ENCODE measurements around the gene SSBP3.
"Not testable (repeated sequence)": the region's sequence is repeated elsewhere in the genome, so short reads cannot be mapped to it uniquely, and the experiment has no call there.

SSBP3 gene

GRCh38 chr1:54425152-54425584 lies 19.0 kb upstream of the SSBP3 start:
- ChIA-PET CTCF (interaction anchor here (0.6 to 1.0 kb wide), 2 partner anchors 52 to 121 kb away, joined by 3 read pairs; no protein-coding TSS in a partner anchor), POLR2A (no interaction called here)
- no peak for TF ChIP-seq HDGF (IDR thresholded peaks at IDR 0.05; ENCODE audit: borderline replicate concordance)
- TF ChIP-seq SUZ12 (IDR thresholded peaks at IDR 0.05) = no peak
- TF ChIP-seq SP1 (IDR thresholded peaks at IDR 0.05) = no peak
- TF ChIP-seq PKNOX1 (IDR thresholded peaks at IDR 0.05) = no peak
- TF ChIP-seq LEF1 (IDR thresholded peaks at IDR 0.05; ENCODE audit: borderline replicate concordance) = no peak
- TF ChIP-seq ELF4 (IDR thresholded peaks at IDR 0.05) = no peak
- no peak for TF ChIP-seq ARNT (IDR thresholded peaks at IDR 0.05)
- TF ChIP-seq FOXK2 (IDR thresholded peaks at IDR 0.05) = no peak
- TF ChIP-seq FOXM1 (IDR thresholded peaks at IDR 0.05; ENCODE audit: borderline replicate concordance) = no peak
- TF ChIP-seq ZNF384 (IDR thresholded peaks at IDR 0.05) = no peak
- no peak for TF ChIP-seq BHLHE40 (IDR thresholded peaks at IDR 0.05; ENCODE audit: borderline replicate concordance)
- no peak for DNase-seq (ENCODE audit: extremely low spot score)

GRCh38 chr1:54424398-54424797 lies 18.2 kb upstream of the SSBP3 start:
- CTCF ChIA-PET = no interaction called here
- TF ChIP-seq FOXA1 (IDR thresholded peaks at IDR 0.05) (no peak), CTBP1 (IDR thresholded peaks at IDR 0.05; ENCODE audit: borderline replicate concordance) (no peak)
- POLR2A ChIA-PET = no interaction called here
- no peak for DNase-seq (ENCODE audit: extremely low spot score)

- ChIA-PET POLR2A (no interaction called here), CTCF (interaction anchor here (1.2 kb wide), 1 partner anchor 20 kb away, joined by 4 read pairs; no protein-coding TSS in a partner anchor)
- no peak for TF ChIP-seq HDGF (IDR thresholded peaks at IDR 0.05; ENCODE audit: borderline replicate concordance)
- no peak for TF ChIP-seq SUZ12 (IDR thresholded peaks at IDR 0.05)
- TF ChIP-seq FOXK2 (IDR thresholded peaks at IDR 0.05) = no peak
- no peak for TF ChIP-seq TARDBP (IDR thresholded peaks at IDR 0.05)
- TF ChIP-seq FOXA1 (IDR thresholded peaks at IDR 0.05) = no peak
- no peak for TF ChIP-seq L3MBTL2 (conservative IDR thresholded peaks at IDR 0.05)
- no peak for TF ChIP-seq FOXM1 (IDR thresholded peaks at IDR 0.05; ENCODE audit: borderline replicate concordance)
- no peak for TF ChIP-seq ELF4 (IDR thresholded peaks at IDR 0.05)
- TF ChIP-seq SP1 (IDR thresholded peaks at IDR 0.05) = no peak
- no peak for TF ChIP-seq BHLHE40 (IDR thresholded peaks at IDR 0.05; ENCODE audit: borderline replicate concordance)
- DNase-seq (ENCODE audit: extremely low spot score) = no peak
Observed at GRCh38 chr1:54421101-54421504, 14.9 kb upstream of the SSBP3 start.

- POLR2A ChIA-PET = interaction anchor here (0.8 kb wide), 1 partner anchor 11 kb away, joined by 3 read pairs; no protein-coding TSS in a partner anchor
- DNase-seq (ENCODE audit: extremely low spot score); CTCF ChIA-PET: not testable (repeated sequence)
Observed at GRCh38 chr1:54418598-54418997, 12.4 kb upstream of the SSBP3 start.

- ChIA-PET CTCF (no interaction called here), POLR2A (no interaction called here)
- DNase-seq (ENCODE audit: extremely low spot score) = no peak
- TF ChIP-seq FOXA1 (IDR thresholded peaks at IDR 0.05) (no peak), ELF4 (IDR thresholded peaks at IDR 0.05) (no peak), FOXK2 (IDR thresholded peaks at IDR 0.05) (no peak), NFRKB (IDR thresholded peaks at IDR 0.05) (no peak), ZNF384 (IDR thresholded peaks at IDR 0.05) (peak; percentile 25; the same call in 1 of the 2 replicates), SP1 (IDR thresholded peaks at IDR 0.05) (no peak), FOXM1 (IDR thresholded peaks at IDR 0.05; ENCODE audit: borderline replicate concordance) (no peak)
Observed at GRCh38 chr1:54417123-54417522, 10.9 kb upstream of the SSBP3 start.

- no peak for TF ChIP-seq NFRKB (IDR thresholded peaks at IDR 0.05)
- no peak for DNase-seq (ENCODE audit: extremely low spot score)
- ChIA-PET POLR2A (no interaction called here), CTCF (no interaction called here)
Observed at GRCh38 chr1:54416435-54416834, 10.2 kb upstream of the SSBP3 start.

GRCh38 chr1:54415991-54416390 lies 9.8 kb upstream of the SSBP3 start:
- TF ChIP-seq ARNT (IDR thresholded peaks at IDR 0.05) = no peak
- TF ChIP-seq FOXM1 (IDR thresholded peaks at IDR 0.05; ENCODE audit: borderline replicate concordance) = no peak
- TF ChIP-seq SUZ12 (IDR thresholded peaks at IDR 0.05) = no peak
- no peak for TF ChIP-seq FOXK2 (IDR thresholded peaks at IDR 0.05)
- TF ChIP-seq L3MBTL2 (conservative IDR thresholded peaks at IDR 0.05) = no peak
- TF ChIP-seq ELF4 (IDR thresholded peaks at IDR 0.05) = no peak
- no peak for TF ChIP-seq SP1 (IDR thresholded peaks at IDR 0.05)
- TF ChIP-seq ZNF384 (IDR thresholded peaks at IDR 0.05) = no peak
- no peak for TF ChIP-seq PKNOX1 (IDR thresholded peaks at IDR 0.05)
- TF ChIP-seq BHLHE40 (IDR thresholded peaks at IDR 0.05; ENCODE audit: borderline replicate concordance) = no peak
- TF ChIP-seq TARDBP (IDR thresholded peaks at IDR 0.05) = no peak
- DNase-seq (ENCODE audit: extremely low spot score) = no peak
- POLR2A ChIA-PET = no interaction called here
- CTCF ChIA-PET = no interaction called here

- CTCF ChIA-PET = no interaction called here
- POLR2A ChIA-PET = no interaction called here
- no peak for DNase-seq (ENCODE audit: extremely low spot score)
- TF ChIP-seq HDGF (IDR thresholded peaks at IDR 0.05; ENCODE audit: borderline replicate concordance) (no peak), NFRKB (IDR thresholded peaks at IDR 0.05) (no peak), BHLHE40 (IDR thresholded peaks at IDR 0.05; ENCODE audit: borderline replicate concordance) (no peak), CTBP1 (IDR thresholded peaks at IDR 0.05; ENCODE audit: borderline replicate concordance) (no peak), TARDBP (IDR thresholded peaks at IDR 0.05) (no peak), SUZ12 (IDR thresholded peaks at IDR 0.05) (no peak), ARNT (IDR thresholded peaks at IDR 0.05) (no peak), ZNF384 (IDR thresholded peaks at IDR 0.05) (no peak), L3MBTL2 (conservative IDR thresholded peaks at IDR 0.05) (no peak), SP1 (IDR thresholded peaks at IDR 0.05) (no peak), PKNOX1 (IDR thresholded peaks at IDR 0.05) (no peak), LEF1 (IDR thresholded peaks at IDR 0.05; ENCODE audit: borderline replicate concordance) (no peak), FOXM1 (IDR thresholded peaks at IDR 0.05; ENCODE audit: borderline replicate concordance) (no peak), FOXA1 (IDR thresholded peaks at IDR 0.05) (no peak), FOXK2 (IDR thresholded peaks at IDR 0.05) (no peak), ELF4 (IDR thresholded peaks at IDR 0.05) (no peak)
Observed at GRCh38 chr1:54415533-54415932, 9.3 kb upstream of the SSBP3 start.

Data from HEK293T (cell line).